ENCODE data around the gene NT5M.

GRCh38 chr17:17345294-17345597 lies 42.1 kb downstream of the NT5M start:
- TF ChIP-seq CTCF (IDR thresholded peaks at IDR 0.05) (no peak), POLR2A (IDR thresholded peaks at IDR 0.05) (no peak)

Data from heart left ventricle (tissue), 13 donors.